Motor neuron (in vitro differentiated cells): ENCODE results near the gene RFT1. TPM values are rescaled to one million over a fixed set of nuclear protein-coding genes. Genes with fewer than 3 reads are reported as not detected.

Experiments used
- ATAC-seq, 8 experiments: fragments of 200-7000 bp; cut with Tn5 transposase; replicated peaks in 6 of 8; 2 replicates each; pipeline ENCODE4 v1.8.0; 2021; ENCODE audit warnings: mild to moderate bottlenecking in 8 of 8, moderate library complexity in 8 of 8
- H3K27ac ChIP-seq, 2 donors: fragments of 250-450 bp; sonication (Bioruptor Pico); 2 replicates each; pipeline ENCODE4 v1.9.0; 2021; ENCODE audit warnings: antibody characterized with exemption in 2 of 2, mild to moderate bottlenecking in 2 of 2, moderate library complexity in 1 of 2
- H3K4me1 ChIP-seq, 2 donors: fragments of 250-450 bp; sonication (Bioruptor Pico); replicated peaks in 1 of 2; 2 replicates each; pipeline ENCODE4 v1.6.1; 2021; ENCODE audit warnings: antibody characterized with exemption in 2 of 2, mild to moderate bottlenecking in 2 of 2, moderate library complexity in 1 of 2
- H3K4me3 ChIP-seq, 5 donors: fragments of 250-450 bp; sonication (Bioruptor Pico); 2 replicates each; pipeline ENCODE4 v1.9.0; 2021; ENCODE audit warnings: antibody characterized with exemption in 5 of 5, mild to moderate bottlenecking in 5 of 5, moderate library complexity in 4 of 5
- WGBS, 10 experiments: fragments of 450-650 bp; shearing (Covaris generic); methylation state at CpG; one replicate each; pipeline ENCODE4 v1.0.0; 2022; 5-methylcytosine and 5-hydroxymethylcytosine counted together
- in situ Hi-C, 9 experiments: fragments of 400-800 bp; cut with MboI; loops; one replicate each; pipeline ENCODE4 v1.15.0; 2021; ENCODE audit warnings: low sequenced_read_pairs in 9 of 9, low pct_unique_long_range_greater_than_20kb in 2 of 9; ENCODE audit not compliant: unreplicated experiment in 9 of 9
- total RNA-seq, 8 experiments: library from RNA; unstranded; fragments of 300-600 nt; gene quantifications; 2 replicates each; pipeline versions ENCODE4 v1.2.3 to v1.2.4, GENCODE V29; 2022

RFT1 gene
- total RNA-seq, 8 experiments from 2014 or later = 6.7 to 26.6 (median 10.0) TPM

DNA sequence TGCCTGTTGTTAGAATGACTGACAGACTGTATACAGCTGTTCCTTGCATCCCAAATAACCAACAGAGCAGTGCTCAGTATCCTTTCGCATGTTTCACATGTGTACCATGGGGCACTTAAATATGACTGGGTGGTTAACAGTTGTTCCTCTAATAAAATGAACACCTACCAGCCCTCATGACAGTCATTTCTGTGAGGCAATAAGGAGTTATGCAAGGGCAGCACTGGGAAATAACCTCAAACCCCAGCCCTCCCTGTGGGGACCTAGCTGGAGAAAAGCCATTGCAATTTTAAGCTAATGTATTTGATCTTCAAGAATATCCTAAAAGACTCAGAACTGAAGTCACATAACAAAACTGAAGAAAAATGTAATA lies 7.3 kb downstream of the RFT1 start:
- Histone ChIP-seq H3K4me1 (no peaks in the 10 kb centered on the region), H3K27ac (no peak overlapping the region), H3K4me3 (no peak overlapping the region)
- WGBS, 10 experiments = 100% methylated on average over 1 of the region's 1 CpG; no CpG with 5 or more reads in 8 of the 10 experiments
- no peak for ATAC-seq
- in situ Hi-C loops = no loop called here

DNA sequence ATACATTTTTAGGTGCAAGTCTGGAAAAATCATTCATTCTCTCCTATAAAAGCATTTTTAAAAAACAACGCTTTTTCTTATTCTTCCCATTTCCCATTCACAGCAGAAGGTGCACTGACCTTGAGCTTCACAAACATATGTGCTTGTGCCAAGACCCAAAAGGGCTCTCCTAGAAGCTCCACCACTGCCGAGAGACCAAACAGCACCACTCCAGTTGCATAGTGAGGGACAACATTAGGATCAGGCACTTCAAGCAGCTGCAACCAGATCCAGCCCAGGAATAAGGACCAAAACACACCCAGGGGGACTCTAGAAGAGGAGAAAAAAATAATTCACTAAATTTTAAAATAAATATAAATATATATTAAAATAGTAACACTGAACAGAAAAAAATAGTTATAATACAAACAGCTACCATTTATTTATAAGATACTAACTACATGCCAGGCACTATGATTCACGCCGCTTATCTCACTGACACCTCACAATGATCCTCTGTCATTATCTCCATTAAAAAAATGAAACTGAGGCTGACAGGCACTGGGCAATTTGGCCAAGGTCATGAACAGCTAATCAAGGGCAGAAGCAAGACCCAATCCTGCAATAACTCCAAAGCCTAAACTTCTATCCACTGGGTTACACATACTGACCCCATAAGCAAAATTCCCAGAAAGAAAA lies 7.8 kb downstream of the RFT1 start:
- Histone ChIP-seq H3K4me1 (no peaks in the 10 kb centered on the region), H3K27ac (no peak overlapping the region), H3K4me3 (no peak overlapping the region)
- no peak for ATAC-seq
- WGBS, 10 experiments = 63 to 100% (median 94%) methylated on average over 1 to 4 of the region's 4 CpGs
- in situ Hi-C loops = no loop called here

DNA sequence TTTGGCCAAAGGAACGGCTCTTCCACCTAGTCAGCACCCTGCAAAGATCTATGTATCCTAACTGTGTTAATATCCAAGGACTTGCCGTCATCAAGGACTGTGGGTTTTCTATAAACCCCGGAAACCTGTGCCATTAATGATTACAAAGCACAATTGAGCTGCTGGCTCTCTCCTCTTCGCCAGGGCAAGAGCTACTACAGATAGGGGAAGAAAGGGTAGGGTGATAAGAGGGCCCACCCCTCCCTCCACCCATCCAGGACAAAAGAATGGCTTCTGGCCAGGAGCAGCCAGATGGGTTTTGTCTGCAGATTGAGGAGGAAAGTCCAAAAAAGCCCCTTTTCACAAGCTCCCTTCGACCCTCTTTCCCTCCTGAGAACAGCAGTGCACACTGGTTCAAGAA lies 9.9 kb downstream of the RFT1 start:
- ATAC-seq = no peak
- Histone ChIP-seq H3K4me3 (no peak overlapping the region), H3K27ac (no peak overlapping the region), H3K4me1 (no peaks in the 10 kb centered on the region)
- 81 to 97% (median 87%) methylated on average over 2 to 5 of the region's 5 CpGs; no CpG with 5 or more reads in 4 of the 10 experiments for WGBS, 10 experiments
- in situ Hi-C loops = no loop called here

DNA sequence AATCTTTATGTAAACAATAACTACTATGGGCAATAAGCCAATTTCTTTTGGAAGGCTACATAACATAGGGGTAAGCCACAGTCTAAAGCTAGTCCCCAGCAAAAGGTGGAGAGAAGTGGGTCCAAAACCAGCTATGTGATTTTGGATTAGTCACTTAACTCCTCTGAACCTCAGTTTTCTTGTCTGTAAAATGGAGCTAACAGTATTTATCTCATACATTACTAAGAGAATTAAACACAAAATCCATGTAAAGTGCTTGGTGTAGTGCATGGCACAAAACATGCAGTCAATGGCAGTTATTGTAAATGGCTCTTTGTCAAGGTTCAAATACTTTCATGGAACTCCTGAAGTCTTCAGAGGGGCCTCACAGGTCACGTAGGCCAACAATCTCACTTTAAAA lies 13.3 kb downstream of the RFT1 start:
- Histone ChIP-seq H3K4me3 (no peak overlapping the region), H3K27ac (no peak overlapping the region), H3K4me1 (peaks cover 0 to 2% of the 10 kb centered on the region in 2 donors)
- WGBS, 10 experiments = 100% methylated on average over 1 of the region's 1 CpG; no CpG with 5 or more reads in 6 of the 10 experiments
- in situ Hi-C loops = loop anchor here in 2 of 9 experiments (10.0 kb wide), 1 partner anchor 78 kb away; no protein-coding TSS in a partner anchor
- ATAC-seq = no peak

DNA sequence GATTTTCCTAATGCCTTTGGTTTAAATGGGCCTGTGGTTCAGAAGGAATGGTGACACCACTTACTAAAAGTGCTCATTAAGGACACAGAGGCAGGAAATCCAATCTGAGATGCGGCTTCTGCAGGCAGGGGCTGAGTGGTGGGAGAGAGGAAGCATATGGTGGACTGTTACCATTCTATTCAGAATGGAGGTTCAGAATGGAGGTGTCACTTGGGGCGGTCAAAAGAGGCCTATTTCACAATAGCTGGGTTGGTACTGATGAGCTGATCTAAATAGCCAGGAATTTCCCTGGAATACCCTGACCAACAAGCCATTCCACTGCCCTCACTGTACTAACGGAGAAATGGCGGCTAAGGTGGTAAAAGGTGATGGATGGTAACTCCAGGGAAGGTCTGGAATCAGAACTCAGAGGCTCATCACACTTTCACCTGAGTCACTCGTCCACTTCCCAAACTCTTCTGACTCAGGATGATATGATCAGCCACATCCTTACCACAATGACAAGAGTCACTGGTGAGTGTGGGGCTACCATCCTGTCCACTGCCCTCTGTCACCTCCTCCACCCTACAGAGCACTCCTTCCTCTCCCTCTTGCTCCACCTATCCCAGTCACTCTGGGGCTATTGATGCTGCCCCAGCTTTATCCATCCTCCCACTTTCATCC lies 15.7 kb downstream of the RFT1 start:
- peak in 5 of 8 experiments; percentile 10 to 29 (median 18) for ATAC-seq
- Histone ChIP-seq H3K4me3 (no peak overlapping the region), H3K27ac (no peak overlapping the region), H3K4me1 (peaks cover 0 to 2% of the 10 kb centered on the region in 2 donors)
- in situ Hi-C loops = loop anchor here in 2 of 9 experiments (10.0 kb wide), 1 partner anchor 80 kb away; no protein-coding TSS in a partner anchor
- 73 to 100% (median 88%) methylated on average over 2 to 5 of the region's 5 CpGs; no CpG with 5 or more reads in 4 of the 10 experiments for WGBS, 10 experiments

DNA sequence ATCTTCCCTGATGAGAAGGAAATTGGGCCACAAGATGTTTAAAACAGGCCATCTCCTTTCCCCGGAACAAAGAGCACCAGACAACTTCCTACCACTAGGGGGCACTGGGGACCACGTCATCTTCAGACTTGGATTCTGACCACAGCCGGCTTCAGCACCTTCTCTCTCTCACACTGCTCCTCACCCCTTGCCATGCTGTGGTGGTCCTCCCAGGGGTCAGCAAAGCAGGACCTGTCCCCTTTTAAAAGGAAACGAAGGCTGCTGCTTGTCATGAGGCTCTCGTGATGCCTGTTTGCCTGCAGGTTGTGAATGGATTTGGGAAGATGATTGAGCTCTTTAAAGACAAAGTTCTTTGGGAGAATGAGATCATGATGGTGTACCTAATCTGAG lies 16.2 kb downstream of the RFT1 start:
- in situ Hi-C loops = loop anchor here in 2 of 9 experiments (10.0 kb wide), 1 partner anchor 81 kb away; no protein-coding TSS in a partner anchor
- peaks cover 0 to 2% of the 10 kb centered on the region in 2 donors for H3K4me1 ChIP-seq
- no peak overlapping the region for H3K27ac ChIP-seq
- ATAC-seq = peak; percentile 80 to 97 (median 90)
- H3K4me3 ChIP-seq = no peak overlapping the region
- WGBS, 10 experiments = 0 to 23% (median 7%) methylated on average over 1 to 5 of the region's 5 CpGs; no CpG with 5 or more reads in 5 of the 10 experiments

DNA sequence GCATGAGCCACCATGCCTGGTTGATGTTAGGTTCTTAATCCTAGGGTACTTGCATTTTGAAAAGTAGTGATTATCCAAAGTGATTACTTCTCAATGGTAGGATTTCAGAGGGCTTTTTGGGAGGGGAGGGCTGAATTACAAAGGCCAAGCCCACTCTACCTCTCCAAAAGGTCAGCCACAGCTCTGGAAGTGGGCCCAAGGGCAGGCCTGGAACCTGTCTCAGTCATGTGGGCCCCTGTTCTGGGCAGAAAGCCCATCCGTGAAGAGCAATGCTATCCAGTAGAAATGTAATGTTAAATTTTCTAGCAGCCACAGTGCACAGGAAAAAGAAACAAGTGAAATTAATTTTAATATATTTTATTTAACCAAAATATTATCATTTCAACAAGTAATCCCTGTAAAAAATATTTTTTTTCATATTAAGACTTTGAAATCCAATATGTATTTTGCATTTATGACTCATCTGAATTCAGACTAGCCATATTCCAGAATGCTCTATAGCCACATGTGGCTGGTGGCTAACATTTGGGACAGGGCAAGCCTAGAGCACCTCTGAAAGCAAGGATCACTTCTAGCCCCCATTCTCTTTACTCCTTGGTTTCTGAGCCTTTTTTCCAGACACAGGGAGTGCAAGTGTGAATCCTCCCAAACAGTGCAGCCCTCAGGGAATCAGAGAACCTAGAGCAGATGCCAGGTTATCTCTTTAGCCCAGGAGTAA lies 16.8 kb downstream of the RFT1 start:
- ATAC-seq = peak; percentile 8 to 67 (median 30)
- WGBS, 10 experiments = 60 to 100% (median 100%) methylated on average over 1 of the region's 1 CpG; no CpG with 5 or more reads in 4 of the 10 experiments
- H3K4me1 ChIP-seq = peaks cover 0 to 2% of the 10 kb centered on the region in 2 donors
- H3K27ac ChIP-seq = no peak overlapping the region
- in situ Hi-C loops = loop anchor here in 2 of 9 experiments (10.0 kb wide), 1 partner anchor 81 kb away; no protein-coding TSS in a partner anchor
- no peak overlapping the region for H3K4me3 ChIP-seq

DNA sequence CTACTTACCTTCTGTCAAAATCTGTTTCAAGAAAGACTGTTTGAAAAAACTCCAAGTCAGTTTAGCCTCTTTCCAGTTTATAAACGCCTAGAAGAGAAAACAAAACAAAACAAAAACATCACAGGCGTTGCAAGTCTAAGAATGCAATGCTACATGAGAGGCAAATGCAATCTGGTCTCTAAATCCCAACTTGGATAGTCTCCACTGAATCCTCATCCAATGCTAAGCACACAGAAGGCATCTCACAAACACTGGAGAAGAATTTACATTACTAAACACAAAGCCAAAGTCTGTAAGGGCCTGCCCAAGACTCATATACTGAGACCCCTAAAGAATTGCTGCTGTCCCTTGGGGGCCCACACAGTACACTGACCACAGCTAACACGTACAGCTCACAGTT lies 18.4 kb downstream of the RFT1 start:
- Histone ChIP-seq H3K4me3 (no peak overlapping the region), H3K27ac (no peak overlapping the region), H3K4me1 (peaks cover 0 to 2% of the 10 kb centered on the region in 2 donors)
- ATAC-seq = no peak
- in situ Hi-C loops = loop anchor here in 2 of 9 experiments (10.0 kb wide), 1 partner anchor 83 kb away; no protein-coding TSS in a partner anchor
- WGBS, 10 experiments = 25 to 100% (median 85%) methylated on average over 1 to 3 of the region's 3 CpGs; no CpG with 5 or more reads in 3 of the 10 experiments

DNA sequence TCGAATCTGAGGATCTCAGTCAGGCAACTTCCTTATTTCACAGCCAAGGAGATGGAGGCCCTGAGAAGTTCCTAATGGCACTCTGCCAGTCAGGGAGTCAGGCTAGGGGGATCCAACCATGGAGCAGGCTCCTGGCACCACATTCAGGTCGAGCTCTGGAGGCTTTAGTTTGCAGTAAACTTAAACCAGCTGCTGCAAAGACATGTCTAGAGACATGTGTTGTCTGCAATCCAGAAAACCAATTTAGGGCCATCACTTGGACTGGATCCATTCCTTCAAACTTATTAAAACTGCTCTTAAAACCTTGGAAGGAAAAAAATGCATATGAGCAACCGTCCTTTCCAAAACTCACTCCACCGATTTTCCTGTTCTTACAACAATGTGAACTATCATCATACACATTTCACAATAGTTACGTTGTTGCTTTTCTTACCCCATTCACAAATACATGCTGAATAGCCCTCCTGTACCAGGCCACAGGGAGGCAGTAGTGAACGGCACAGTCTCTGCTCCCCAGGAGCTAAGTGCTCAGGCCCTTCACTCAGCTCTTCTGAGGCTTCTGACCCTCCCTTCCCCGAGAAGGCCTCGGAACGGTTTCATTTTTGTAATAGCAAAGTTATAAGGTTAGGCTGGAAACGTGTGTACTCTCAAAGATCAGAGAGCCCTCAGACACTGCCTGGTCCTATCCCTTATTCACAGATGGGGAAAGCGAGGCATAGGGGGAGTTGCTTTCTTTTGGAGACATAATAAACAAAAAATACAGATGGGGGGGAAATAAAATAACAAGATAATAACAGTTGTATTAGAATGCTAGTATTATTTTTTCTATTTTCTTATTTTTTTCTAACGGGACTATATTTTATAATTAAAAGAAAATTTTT lies 20.1 kb downstream of the RFT1 start:
- no peak overlapping the region for H3K4me3 ChIP-seq
- WGBS, 10 experiments = 19 to 89% (median 79%) methylated on average over 3 to 9 of the region's 12 CpGs
- peaks cover 0 to 2% of the 10 kb centered on the region in 2 donors for H3K4me1 ChIP-seq
- peak in 3 of 8 experiments; percentile 68 to 93 (median 89) for ATAC-seq
- H3K27ac ChIP-seq = no peak overlapping the region
- in situ Hi-C loops = loop anchor here in 2 of 9 experiments (10.0 kb wide), 1 partner anchor 85 kb away; no protein-coding TSS in a partner anchor

DNA sequence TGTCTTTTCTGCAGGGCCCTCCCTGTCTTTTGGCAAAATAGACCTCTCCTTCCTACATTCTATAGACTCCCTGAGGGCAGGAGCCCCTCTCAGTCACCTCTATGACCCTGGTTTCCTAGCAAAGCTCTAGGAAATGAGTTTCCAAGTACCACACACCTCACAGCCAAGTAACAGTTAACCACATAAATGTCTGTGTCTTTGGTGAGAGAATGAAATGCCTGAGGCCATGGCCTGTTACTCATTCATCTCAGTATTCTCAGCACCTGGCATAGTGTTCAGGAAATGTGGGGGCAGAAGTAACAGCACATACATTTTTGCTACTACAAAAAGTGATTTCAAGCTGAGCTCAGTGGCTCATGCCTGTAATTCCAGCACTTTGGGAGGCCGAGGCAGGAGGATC lies 21.0 kb downstream of the RFT1 start:
- H3K4me3 ChIP-seq = no peak overlapping the region
- H3K4me1 ChIP-seq = peaks cover 0 to 2% of the 10 kb centered on the region in 2 donors
- in situ Hi-C loops = no loop called here
- WGBS, 10 experiments = 80 to 100% (median 100%) methylated on average over 1 of the region's 1 CpG; no CpG with 5 or more reads in 4 of the 10 experiments
- ATAC-seq = no peak
- no peak overlapping the region for H3K27ac ChIP-seq

DNA sequence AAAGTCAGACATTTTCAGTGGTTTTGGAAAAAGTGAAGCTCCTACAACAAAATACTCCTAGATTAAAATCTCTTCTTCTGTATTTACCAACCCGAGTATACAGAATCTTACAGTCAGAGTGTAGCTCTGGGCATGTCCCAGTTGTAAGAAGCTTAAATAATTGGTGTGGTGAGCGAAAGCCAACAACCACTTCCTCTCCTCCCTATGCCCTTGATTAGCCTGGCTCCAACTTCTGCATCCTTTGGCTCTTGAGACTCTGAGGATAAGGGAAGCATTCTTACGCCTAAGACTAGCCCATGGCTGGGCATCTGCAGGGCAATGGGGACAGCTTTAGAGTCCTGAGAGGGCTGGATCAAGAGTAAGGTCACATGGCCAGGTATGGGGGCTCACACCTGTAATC lies 25.5 kb downstream of the RFT1 start:
- Histone ChIP-seq H3K4me1 (peaks cover 0 to 9% of the 10 kb centered on the region in 2 donors), H3K27ac (no peak overlapping the region), H3K4me3 (no peak overlapping the region)
- 43 to 100% (median 50%) methylated on average over 1 to 2 of the region's 3 CpGs; no CpG with 5 or more reads in 2 of the 10 experiments for WGBS, 10 experiments
- ATAC-seq = no peak
- in situ Hi-C loops = no loop called here
